Natural killer cell (primary cell): ENCODE results near the gene MAPKAPK2. TPM values are rescaled to one million over a fixed set of nuclear protein-coding genes. Genes with fewer than 3 reads are reported as not detected.

Experiments
- ATAC-seq, 3 donors: fragments of 150-1000 bp in 2 of 3; fragments of 200-7000 bp in 1 of 3; cut with Tn5 transposase; 1 replicate in 1 of 3; 2 replicates in 2 of 3; pipeline ENCODE4 v1.10.0; 2021; ENCODE audit warnings: mild to moderate bottlenecking in 2 of 3, moderate library complexity in 2 of 3
- DNase-seq, 2 donors: peaks; one replicate each; pipeline versions ENCODE4 v3.0.0 to v3.0.0-alpha.2; 2013 to 2021; ENCODE audit warnings: mixed read lengths in 1 of 2
- H3K27ac ChIP-seq: one replicate; pipeline ENCODE4 v1.5.1; 2013; ENCODE audit warnings: mild to moderate bottlenecking, low read length
- H3K27me3 ChIP-seq: one replicate; pipeline ENCODE4 v1.6.1; 2013; ENCODE audit warnings: low read length; ENCODE audit not compliant: control insufficient read depth, insufficient read depth
- H3K36me3 ChIP-seq: one replicate; pipeline ENCODE4 v1.6.1; 2013; ENCODE audit warnings: low read length; ENCODE audit not compliant: control insufficient read depth, insufficient read depth
- H3K4me1 ChIP-seq: one replicate; pipeline ENCODE4 v1.6.1; 2013; ENCODE audit warnings: low read length; ENCODE audit not compliant: control insufficient read depth, insufficient read depth
- H3K4me3 ChIP-seq: one replicate; pipeline ENCODE4 v1.5.1; 2013; ENCODE audit warnings: low read length
- H3K9me3 ChIP-seq: one replicate; pipeline ENCODE4 v1.6.1; 2013; ENCODE audit warnings: low read length; ENCODE audit not compliant: control insufficient read depth, insufficient read depth
- H3K27ac Mint-ChIP-seq, 2 donors: one replicate each; pipeline ENCODE4 v1.8.0; 2022; ENCODE audit warnings: mild to moderate bottlenecking in 2 of 2, mixed read lengths in 2 of 2, moderate library complexity in 1 of 2
- H3K27me3 Mint-ChIP-seq, 2 donors: one replicate each; pipeline ENCODE4 v1.8.0; 2022; ENCODE audit warnings: low read depth in 2 of 2, mixed read lengths in 2 of 2
- H3K36me3 Mint-ChIP-seq: one replicate; pipeline ENCODE4 v1.8.0; 2022; ENCODE audit warnings: mixed read lengths
- H3K4me1 Mint-ChIP-seq, 2 donors: one replicate each; pipeline ENCODE4 v1.8.0; 2022; ENCODE audit warnings: mixed read lengths in 2 of 2
- H3K4me3 Mint-ChIP-seq: one replicate; pipeline ENCODE4 v1.8.0; 2022; ENCODE audit warnings: mild to moderate bottlenecking, moderate library complexity, mixed read lengths
- H3K9me3 Mint-ChIP-seq, 2 donors: one replicate each; pipeline ENCODE4 v1.8.0; 2022; ENCODE audit warnings: mixed read lengths in 2 of 2
- WGBS: methylation state at CpG from one replicate; pipeline ENCODE4 v1.1.7; 2013; ENCODE audit warnings: missing lambda C conversion rate; ENCODE audit not compliant: insufficient coverage; 5-methylcytosine and 5-hydroxymethylcytosine counted together
- intact Hi-C: fragments of 100-400 bp; cut with micrococcal nuclease; formaldehyde crosslinking; loops from one replicate; pipeline ENCODE4 v1.14.2; 2022
- total RNA-seq, 4 donors: library from RNA; stranded (reverse); fragments of 120-200 nt in 1 of 4; gene quantifications; one replicate each; pipeline versions ENCODE4 v1.2.3 to v1.2.4, GENCODE V29; 2013 to 2022
- TF ChIP-seq, protein P1 (sequence below): fragments of 200-600 bp; IDR thresholded peaks from one replicate; pipeline ENCODE4 v1.8.0; 2022; ENCODE audit warnings: antibody characterized with exemption

Gene MAPKAPK2
- total RNA-seq, 3 donors from 2014 or later (not counting 1 experiment from before 2014, with no cell fraction given) = 137 to 197 (median 178) TPM

DNA sequence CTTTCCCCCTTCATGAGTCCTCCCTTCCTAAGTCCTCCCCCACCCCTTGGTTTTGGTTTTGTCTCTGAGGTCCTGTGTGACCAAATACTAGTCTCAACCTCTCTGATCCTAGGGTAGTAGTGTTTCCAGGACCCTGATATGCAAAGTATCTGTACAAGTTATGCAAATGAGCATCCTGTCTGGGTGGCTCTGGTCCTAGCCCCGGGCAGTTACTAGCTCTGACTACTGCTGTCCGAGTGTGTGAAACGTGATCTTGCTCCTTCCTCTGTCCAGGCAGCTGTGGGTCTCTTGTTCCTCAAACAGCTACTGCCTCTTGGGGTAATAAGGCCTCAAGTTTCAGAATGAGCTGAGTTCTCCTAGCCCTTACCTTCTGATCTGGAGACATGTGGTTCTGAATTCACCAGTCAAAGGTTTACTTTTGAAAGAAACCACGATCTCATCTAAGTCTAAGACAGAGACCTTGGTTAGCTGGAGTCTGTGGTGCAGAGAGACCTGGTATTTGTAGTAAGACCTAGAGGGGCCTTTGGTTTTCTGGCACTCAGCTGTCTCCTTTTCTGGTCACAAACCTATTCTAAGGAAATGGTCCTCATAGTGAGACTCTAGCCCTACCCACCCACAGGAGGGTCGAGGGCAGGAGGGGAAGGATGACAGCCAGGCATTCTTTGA, 54.8 kb downstream of the MAPKAPK2 start:
- Mint-ChIP-seq H3K27me3 (peaks cover 0 to 3% of the 10 kb centered on the region in 2 donors), H3K36me3 (no peaks in the 10 kb centered on the region), H3K9me3 (no peaks in the 10 kb centered on the region), H3K4me1 (peaks cover 67 to 69% of the 10 kb centered on the region in 2 donors), H3K4me3 (no peak overlapping the region), H3K27ac (peak overlapping the region in 1 of 2 donors; percentile 36)
- Histone ChIP-seq H3K4me3 (no peak overlapping the region), H3K27me3 (no peaks in the 10 kb centered on the region), H3K36me3 (no peaks in the 10 kb centered on the region), H3K9me3 (no peaks in the 10 kb centered on the region), H3K4me1 (peaks cover 58% of the 10 kb centered on the region), H3K27ac (no peak overlapping the region)
- whole genome bisulfite sequencing = 15% methylated on average over 5 of the region's 5 CpGs
- peak in 1 of 2 donors; percentile 61 for DNase-seq
- intact Hi-C loops = loop anchor here (5.0 kb wide), 1 partner anchor 48 kb away; no protein-coding TSS in a partner anchor
- ATAC-seq = no peak
- TF ChIP-seq, protein P1, sequence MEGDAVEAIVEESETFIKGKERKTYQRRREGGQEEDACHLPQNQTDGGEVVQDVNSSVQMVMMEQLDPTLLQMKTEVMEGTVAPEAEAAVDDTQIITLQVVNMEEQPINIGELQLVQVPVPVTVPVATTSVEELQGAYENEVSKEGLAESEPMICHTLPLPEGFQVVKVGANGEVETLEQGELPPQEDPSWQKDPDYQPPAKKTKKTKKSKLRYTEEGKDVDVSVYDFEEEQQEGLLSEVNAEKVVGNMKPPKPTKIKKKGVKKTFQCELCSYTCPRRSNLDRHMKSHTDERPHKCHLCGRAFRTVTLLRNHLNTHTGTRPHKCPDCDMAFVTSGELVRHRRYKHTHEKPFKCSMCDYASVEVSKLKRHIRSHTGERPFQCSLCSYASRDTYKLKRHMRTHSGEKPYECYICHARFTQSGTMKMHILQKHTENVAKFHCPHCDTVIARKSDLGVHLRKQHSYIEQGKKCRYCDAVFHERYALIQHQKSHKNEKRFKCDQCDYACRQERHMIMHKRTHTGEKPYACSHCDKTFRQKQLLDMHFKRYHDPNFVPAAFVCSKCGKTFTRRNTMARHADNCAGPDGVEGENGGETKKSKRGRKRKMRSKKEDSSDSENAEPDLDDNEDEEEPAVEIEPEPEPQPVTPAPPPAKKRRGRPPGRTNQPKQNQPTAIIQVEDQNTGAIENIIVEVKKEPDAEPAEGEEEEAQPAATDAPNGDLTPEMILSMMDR = no peak

DNA sequence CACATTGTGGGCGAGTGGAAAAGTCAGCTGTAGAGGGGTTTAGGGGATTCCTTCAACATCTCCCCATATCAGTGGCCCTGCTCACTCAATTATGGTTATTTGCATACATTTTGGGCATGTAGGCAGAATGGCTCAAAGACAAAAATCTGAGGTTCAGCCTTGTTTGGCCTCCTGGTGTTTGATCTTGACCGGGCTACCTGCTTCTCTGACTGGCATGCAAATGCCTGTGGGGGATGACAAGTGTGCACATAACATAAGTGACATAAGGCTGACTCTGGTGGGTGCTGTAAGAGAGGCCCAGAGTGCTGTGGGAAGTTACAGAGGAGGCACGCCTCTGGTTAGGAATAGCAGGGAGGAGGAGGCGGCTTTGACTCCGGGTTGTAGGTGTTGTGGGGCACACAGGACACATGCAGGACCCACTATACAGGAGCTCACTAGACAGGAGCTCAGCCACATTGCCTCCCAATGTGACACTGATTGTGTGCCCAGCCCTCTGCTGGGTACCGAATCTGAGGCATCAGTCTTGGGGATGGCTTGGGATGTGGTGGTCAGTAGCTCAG, 56.5 kb downstream of the MAPKAPK2 start:
- Histone ChIP-seq H3K4me1 (peaks cover 48% of the 10 kb centered on the region), H3K4me3 (no peak overlapping the region), H3K27me3 (no peaks in the 10 kb centered on the region), H3K27ac (no peak overlapping the region), H3K36me3 (no peaks in the 10 kb centered on the region), H3K9me3 (no peaks in the 10 kb centered on the region)
- Mint-ChIP-seq H3K4me3 (no peak overlapping the region), H3K27ac (no peak overlapping the region), H3K27me3 (peaks cover 0 to 4% of the 10 kb centered on the region in 2 donors), H3K36me3 (no peaks in the 10 kb centered on the region), H3K9me3 (no peaks in the 10 kb centered on the region), H3K4me1 (peaks cover 58 to 63% of the 10 kb centered on the region in 2 donors)
- TF ChIP-seq, protein P1 = no peak
- WGBS = 91% methylated on average over 5 of the region's 6 CpGs
- DNase-seq (no peak), ATAC-seq (no peak)
- intact Hi-C loops = no loop called here

DNA sequence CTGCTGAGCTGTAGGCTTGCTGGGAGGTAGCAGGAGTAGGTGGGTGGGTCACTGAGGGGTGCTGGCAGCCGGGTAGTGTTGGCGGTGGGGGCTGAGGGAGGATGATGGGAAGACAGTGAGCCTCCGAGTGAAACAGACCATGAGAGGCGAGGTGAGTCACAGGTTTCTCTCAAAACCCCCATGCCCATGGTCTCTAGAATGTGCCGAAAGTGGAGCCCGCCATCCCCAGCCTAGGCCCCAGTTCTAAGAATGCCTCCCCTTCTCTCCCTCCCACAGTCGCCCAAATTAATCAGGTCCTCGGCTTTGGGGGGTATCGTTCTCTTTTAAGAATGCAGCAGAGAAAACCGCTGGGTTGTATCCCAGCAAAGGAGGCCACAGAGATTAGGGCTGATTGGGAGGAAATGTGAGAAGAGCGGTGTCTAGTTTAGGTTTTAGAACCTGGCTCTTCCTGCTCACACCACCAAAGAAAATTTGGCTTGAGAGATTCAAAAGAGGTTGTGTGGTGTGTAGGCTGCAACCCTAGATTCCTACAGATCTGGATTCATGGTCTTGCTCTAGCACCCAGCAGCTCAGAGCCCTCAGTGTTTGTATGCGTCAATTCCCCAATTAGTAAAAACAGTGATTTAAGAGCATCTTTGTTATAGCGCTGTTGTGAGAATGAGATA, 58.1 kb downstream of the MAPKAPK2 start:
- Mint-ChIP-seq H3K27ac (no peak overlapping the region), H3K4me1 (peaks cover 41 to 47% of the 10 kb centered on the region in 2 donors), H3K27me3 (peaks cover 0 to 4% of the 10 kb centered on the region in 2 donors), H3K4me3 (no peak overlapping the region), H3K36me3 (no peaks in the 10 kb centered on the region), H3K9me3 (no peaks in the 10 kb centered on the region)
- Histone ChIP-seq H3K9me3 (no peaks in the 10 kb centered on the region), H3K4me3 (no peak overlapping the region), H3K4me1 (peaks cover 32% of the 10 kb centered on the region), H3K27ac (no peak overlapping the region), H3K27me3 (no peaks in the 10 kb centered on the region), H3K36me3 (no peaks in the 10 kb centered on the region)
- ATAC-seq (no peak), DNase-seq (no peak)
- TF ChIP-seq, protein P1 = no peak
- intact Hi-C loops = no loop called here
- 79% methylated on average over 8 of the region's 13 CpGs for WGBS
